CD4-positive, alpha-beta T cell (primary cell): Measurements from ENCODE around the gene CACNB3. TPM values are rescaled to one million over a fixed set of nuclear protein-coding genes. Genes with fewer than 3 reads are reported as not detected.

Experiments
- ATAC-seq: fragments of 200-7000 bp; cut with Tn5 transposase; one replicate; pipeline ENCODE4 v1.10.0; 2022; ENCODE audit warnings: mild to moderate bottlenecking; ENCODE audit not compliant: poor library complexity
- CTCF ChIA-PET: fragments of 350-600 bp; sonication (Branson Sonifier 250); formaldehyde crosslinking; loops from one replicate; lab custom pipeline; 2021; ENCODE audit warnings: antibody characterized with exemption, inconsistent platforms; lab: Charles Lee
- POLR2A ChIA-PET: fragments of 350-600 bp; sonication (Branson Sonifier 250); formaldehyde crosslinking; loops from one replicate; lab custom pipeline; 2021; ENCODE audit warnings: antibody characterized with exemption, inconsistent platforms; lab: Charles Lee
- DNase-seq, 14 experiments: peaks; one replicate each; pipeline ENCODE4 v3.0.0-alpha.2; 2013 to 2020; ENCODE audit warnings: mixed read lengths in 2 of 14
- H3K27ac ChIP-seq, 2 donors: one replicate each; pipeline versions ENCODE4 v1.5.1 to v1.7.0; 2013; ENCODE audit warnings: low read length in 2 of 2, low read depth in 1 of 2, mild to moderate bottlenecking in 1 of 2
- H3K27me3 ChIP-seq, 2 experiments: 1 replicate in 1 of 2; 2 replicates in 1 of 2; pipeline versions ENCODE4 v1.6.1 to v1.7.0; 2013; ENCODE audit warnings: low read length in 2 of 2, control low read depth in 1 of 2, mild to moderate bottlenecking in 1 of 2, moderate library complexity in 1 of 2; ENCODE audit not compliant: insufficient read depth in 2 of 2, control insufficient read depth in 1 of 2
- H3K36me3 ChIP-seq: one replicate; pipeline ENCODE4 v1.6.1; 2013; ENCODE audit warnings: low read length, control low read depth; ENCODE audit not compliant: insufficient read depth
- H3K4me1 ChIP-seq: one replicate; pipeline ENCODE4 v1.6.1; 2013; ENCODE audit warnings: low read length, control low read depth; ENCODE audit not compliant: insufficient read depth
- H3K4me3 ChIP-seq: one replicate; pipeline ENCODE4 v1.5.1; 2013; ENCODE audit warnings: mild to moderate bottlenecking, low read length, moderate library complexity
- H3K9me3 ChIP-seq, 2 experiments: 1 replicate in 1 of 2; 2 replicates in 1 of 2; pipeline versions ENCODE4 v1.6.1 to v1.7.0; 2013; ENCODE audit warnings: low read length in 2 of 2, mild to moderate bottlenecking in 2 of 2, control low read depth in 1 of 2, moderate library complexity in 1 of 2; ENCODE audit not compliant: control insufficient read depth in 1 of 2, insufficient read depth in 1 of 2
- H3K27ac Mint-ChIP-seq: one replicate; pipeline ENCODE4 v1.8.0; 2020; ENCODE audit warnings: mixed read lengths
- H3K27me3 Mint-ChIP-seq: one replicate; pipeline ENCODE4 v1.8.0; 2021; ENCODE audit warnings: mixed read lengths
- H3K36me3 Mint-ChIP-seq: one replicate; pipeline ENCODE4 v1.8.0; 2021; ENCODE audit warnings: low read depth, mixed read lengths
- H3K4me1 Mint-ChIP-seq: one replicate; pipeline ENCODE4 v1.8.0; 2021; ENCODE audit warnings: low read depth, mixed read lengths
- H3K4me3 Mint-ChIP-seq: one replicate; pipeline ENCODE4 v1.8.0; 2020; ENCODE audit warnings: mild to moderate bottlenecking, mixed read lengths
- H3K9me3 Mint-ChIP-seq: one replicate; pipeline ENCODE4 v1.8.0; 2020; ENCODE audit warnings: mixed read lengths
- CTCF ChIP-seq: fragments of 200-600 bp; IDR thresholded peaks from one replicate; pipeline ENCODE4 v1.8.0; 2022; ENCODE audit warnings: antibody characterized with exemption, mild to moderate bottlenecking
- intact Hi-C, 2 experiments: fragments of 100-400 bp; cut with DNase I in 1 of 2; cut with micrococcal nuclease in 1 of 2; formaldehyde crosslinking; loops; one replicate each; pipeline versions ENCODE4 v1.15.1 to v1.9.0; 2023 to 2025; cut with DNase I, micrococcal nuclease
- total RNA-seq, 174 experiments: library from RNA in 2 of 174; stranded (reverse) in 2 of 174; gene quantifications; one replicate each; pipeline ENCODE4 v1.2.3 and lab custom pipeline; 2021 to 2026

Gene CACNB3
- total RNA-seq, 2 experiments from 2014 or later = 3.9 to 5.7 TPM

GRCh38 chr12:48851883-48852733 lies 33.8 kb downstream of the CACNB3 start, which contains the start of gene DDX23:
Gene DDX23, minus strand, starts transcription at chr12:48852163. Its CDS starts 6,381 bp downstream, at chr12:48845782.
- H3K9me3 ChIP-seq = no peaks in the 10 kb centered on the region
- ATAC-seq (peak; percentile 93), DNase-seq (peak; percentile 82 to 98 (median 88))
- ChIA-PET POLR2A (interaction anchor here (0.7 to 3.9 kb wide), 38 partner anchors 13 to 1074 kb away, joined by 3 to 60 read pairs (median 4); partner anchors contain the start of genes ARF3, CCNT1, FKBP11 and KANSL2), CTCF (interaction anchor here (1.0 to 3.7 kb wide), 17 partner anchors 13 to 278 kb away, joined by 3 to 64 read pairs (median 6); partner anchors contain the start of genes ARF3, FKBP11, RHEBL1 and RND1)
- peaks cover 12% of the 10 kb centered on the region for H3K36me3 ChIP-seq
- H3K4me3 ChIP-seq = peak within 1 kb of the TSS; percentile 81
- no peak for TF ChIP-seq CTCF
- Mint-ChIP-seq H3K9me3 (no peaks in the 10 kb centered on the region), H3K36me3 (peaks cover 42% of the 10 kb centered on the region), H3K27ac (peak within 1 kb of the TSS; percentile 93), H3K27me3 (no peaks in the 10 kb centered on the region), H3K4me1 (peaks cover 47% of the 10 kb centered on the region), H3K4me3 (peak within 1 kb of the TSS; percentile 98)
- intact Hi-C loops = loop anchor here in 1 of 2 experiments (2.0 kb wide), 2 partner anchors 137 to 167 kb away; partner anchors contain the start of gene PRKAG1
- peak within 1 kb of the TSS; percentile 83 to 94 for H3K27ac ChIP-seq
- H3K27me3 ChIP-seq = no peaks in the 10 kb centered on the region
- peaks cover 47% of the 10 kb centered on the region for H3K4me1 ChIP-seq

- intact Hi-C loops = loop anchor here (1.0 to 2.0 kb wide), 5 partner anchors 37 to 166 kb away; partner anchors contain the start of gene PRKAG1 (in 1 of the 2)
- CTCF ChIA-PET = interaction anchor here (0.6 to 3.7 kb wide), 33 partner anchors 9 to 277 kb away, joined by 3 to 64 read pairs (median 4); partner anchors contain the start of genes ARF3, FKBP11, RHEBL1 and RND1
- peaks cover 36% of the 10 kb centered on the region for H3K36me3 Mint-ChIP-seq
- no peaks in the 10 kb centered on the region for H3K27me3 ChIP-seq
- H3K36me3 ChIP-seq = peaks cover 12% of the 10 kb centered on the region
- DNase-seq (peak; percentile 71 to 95 (median 86)), ATAC-seq (peak; percentile 41)
- H3K27ac Mint-ChIP-seq = peak overlapping the region; percentile 93
- no peaks in the 10 kb centered on the region for H3K9me3 ChIP-seq
- no peaks in the 10 kb centered on the region for H3K27me3 Mint-ChIP-seq
- peaks cover 43% of the 10 kb centered on the region for H3K4me1 Mint-ChIP-seq
- TF ChIP-seq CTCF = peak; percentile 96
- POLR2A ChIA-PET = interaction anchor here (0.7 to 3.9 kb wide), 27 partner anchors 12 to 1075 kb away, joined by 3 to 60 read pairs (median 4); partner anchors contain the start of genes ARF3, FKBP11, KANSL2 and LMBR1L
- H3K4me1 ChIP-seq = peaks cover 43% of the 10 kb centered on the region
- no peaks in the 10 kb centered on the region for H3K9me3 Mint-ChIP-seq
- peak overlapping the region; percentile 98 for H3K4me3 Mint-ChIP-seq
- peak overlapping the region; percentile 83 to 94 for H3K27ac ChIP-seq
- peak overlapping the region; percentile 81 for H3K4me3 ChIP-seq
Measured at GRCh38 chr12:48852734-48853688, 34.7 kb downstream of the CACNB3 start.
